ENCODE results near the gene POLE.

Gene POLE, protein sequence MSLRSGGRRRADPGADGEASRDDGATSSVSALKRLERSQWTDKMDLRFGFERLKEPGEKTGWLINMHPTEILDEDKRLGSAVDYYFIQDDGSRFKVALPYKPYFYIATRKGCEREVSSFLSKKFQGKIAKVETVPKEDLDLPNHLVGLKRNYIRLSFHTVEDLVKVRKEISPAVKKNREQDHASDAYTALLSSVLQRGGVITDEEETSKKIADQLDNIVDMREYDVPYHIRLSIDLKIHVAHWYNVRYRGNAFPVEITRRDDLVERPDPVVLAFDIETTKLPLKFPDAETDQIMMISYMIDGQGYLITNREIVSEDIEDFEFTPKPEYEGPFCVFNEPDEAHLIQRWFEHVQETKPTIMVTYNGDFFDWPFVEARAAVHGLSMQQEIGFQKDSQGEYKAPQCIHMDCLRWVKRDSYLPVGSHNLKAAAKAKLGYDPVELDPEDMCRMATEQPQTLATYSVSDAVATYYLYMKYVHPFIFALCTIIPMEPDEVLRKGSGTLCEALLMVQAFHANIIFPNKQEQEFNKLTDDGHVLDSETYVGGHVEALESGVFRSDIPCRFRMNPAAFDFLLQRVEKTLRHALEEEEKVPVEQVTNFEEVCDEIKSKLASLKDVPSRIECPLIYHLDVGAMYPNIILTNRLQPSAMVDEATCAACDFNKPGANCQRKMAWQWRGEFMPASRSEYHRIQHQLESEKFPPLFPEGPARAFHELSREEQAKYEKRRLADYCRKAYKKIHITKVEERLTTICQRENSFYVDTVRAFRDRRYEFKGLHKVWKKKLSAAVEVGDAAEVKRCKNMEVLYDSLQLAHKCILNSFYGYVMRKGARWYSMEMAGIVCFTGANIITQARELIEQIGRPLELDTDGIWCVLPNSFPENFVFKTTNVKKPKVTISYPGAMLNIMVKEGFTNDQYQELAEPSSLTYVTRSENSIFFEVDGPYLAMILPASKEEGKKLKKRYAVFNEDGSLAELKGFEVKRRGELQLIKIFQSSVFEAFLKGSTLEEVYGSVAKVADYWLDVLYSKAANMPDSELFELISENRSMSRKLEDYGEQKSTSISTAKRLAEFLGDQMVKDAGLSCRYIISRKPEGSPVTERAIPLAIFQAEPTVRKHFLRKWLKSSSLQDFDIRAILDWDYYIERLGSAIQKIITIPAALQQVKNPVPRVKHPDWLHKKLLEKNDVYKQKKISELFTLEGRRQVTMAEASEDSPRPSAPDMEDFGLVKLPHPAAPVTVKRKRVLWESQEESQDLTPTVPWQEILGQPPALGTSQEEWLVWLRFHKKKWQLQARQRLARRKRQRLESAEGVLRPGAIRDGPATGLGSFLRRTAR (N-terminal part only)

DNA sequence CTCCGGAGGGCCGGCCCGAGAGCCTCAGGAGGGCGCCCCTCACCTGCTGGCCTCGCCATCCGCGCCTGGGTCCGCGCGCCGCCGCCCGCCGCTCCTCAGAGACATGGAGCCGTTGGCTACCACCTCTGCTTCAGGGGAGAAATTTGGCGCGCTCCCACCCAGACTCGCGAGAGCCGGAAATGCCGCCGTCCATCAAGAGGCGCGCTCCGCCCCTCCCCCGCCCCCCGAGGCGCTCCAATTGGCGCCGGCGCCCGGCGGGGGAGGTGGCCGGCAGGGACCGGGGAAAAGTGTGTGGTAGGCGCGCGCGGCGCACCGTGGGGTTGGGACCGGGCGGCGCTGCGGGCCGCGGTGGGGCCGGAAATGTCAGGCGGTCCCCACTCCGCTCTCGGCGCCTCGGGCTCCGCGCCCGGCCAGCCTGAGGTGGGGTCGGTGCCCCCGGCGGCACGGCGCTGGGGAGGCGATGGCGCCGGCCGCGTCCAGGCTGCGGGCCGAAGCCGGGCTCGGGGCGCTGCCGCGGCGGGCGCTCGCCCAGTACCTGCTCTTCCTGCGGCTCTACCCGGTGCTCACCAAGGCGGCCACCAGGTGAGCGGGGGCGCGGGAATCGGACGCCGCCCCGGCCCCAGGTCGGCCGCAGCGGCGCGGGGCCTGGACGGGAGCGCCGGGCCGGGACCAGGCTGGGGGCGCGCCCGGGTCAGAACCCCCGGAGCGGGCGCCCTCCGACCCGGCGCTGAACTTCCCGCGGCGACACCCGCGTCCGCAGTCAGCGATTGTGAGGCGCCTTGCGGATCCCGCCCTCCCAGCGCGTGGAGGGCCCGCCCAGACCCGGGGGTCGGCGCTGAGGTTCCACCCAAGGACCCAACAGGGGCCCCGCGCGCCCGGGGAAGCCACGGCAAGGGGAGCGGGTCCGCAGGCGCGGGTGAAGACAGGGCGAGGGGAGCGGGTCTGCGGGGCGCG is at the start of gene POLE, which contains the start of gene PXMP2:
Gene POLE (minus strand): TSS at position 132 of the 954 bp plus-strand sequence. CDS start 27 bp downstream, at position 105.
Gene PXMP2 (plus strand): TSS at position 377 of the 954 bp plus-strand sequence. CDS start 84 bp downstream, at position 461.
- no peak for TF ChIP-seq FOXP2 (optimal IDR thresholded peaks at IDR 0.05; ENCODE audit: control extremely low read depth, extremely low read length, insufficient read depth)
- TF ChIP-seq POLR2AphosphoS5 (IDR thresholded peaks at IDR 0.05; ENCODE audit: borderline replicate concordance, low read depth, low read length) = peak; percentile 82
- TF ChIP-seq EZH2 (IDR thresholded peaks at IDR 0.05) = no peak
- H3K4me3 ChIP-seq = peak within 1 kb of the TSS; percentile 88
- peak within 1 kb of the TSS; percentile 91 for H3K9ac ChIP-seq (ENCODE audit: insufficient read length)
- 0 out of 2 replicates have a peak, but pooled peaks cover 4% of the 10 kb centered on the region for H3K9me3 ChIP-seq (ENCODE audit: low read depth, low read length)
- peaks cover 44% of the 10 kb centered on the region for H3K36me3 ChIP-seq (ENCODE audit: insufficient read depth, low read length)
- peak within 1 kb of the TSS; percentile 92 for H3K27ac ChIP-seq
- peak; percentile 66 for DNase-seq (ENCODE audit: low read depth, low spot score)

DNA sequence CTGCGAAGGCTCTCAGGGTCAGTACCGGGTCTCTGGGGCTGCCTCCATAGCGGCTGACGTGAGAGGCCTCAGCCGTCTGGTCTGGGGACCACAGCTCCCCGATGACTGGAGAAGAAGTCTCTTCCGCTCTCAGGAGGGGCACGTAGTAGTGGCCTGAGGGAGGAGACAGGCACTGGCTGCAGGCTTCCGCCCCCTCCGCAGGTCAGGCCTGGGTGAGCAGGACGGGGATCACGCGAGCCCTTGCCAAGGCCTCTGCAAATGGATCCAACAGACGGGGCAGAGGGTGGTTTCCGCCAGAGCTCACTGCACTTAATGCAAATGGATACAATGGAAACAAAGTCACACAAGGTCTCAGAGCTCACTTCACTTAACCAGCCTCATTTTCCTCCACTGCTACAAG is 49.8 kb upstream of the POLE start:
- H3K27ac ChIP-seq = no peak overlapping the region
- H3K9me3 ChIP-seq (ENCODE audit: low read depth, low read length) = no peaks in the 10 kb centered on the region
- no peak overlapping the region for H3K9ac ChIP-seq (ENCODE audit: insufficient read length)
- TF ChIP-seq FOXP2 (optimal IDR thresholded peaks at IDR 0.05; ENCODE audit: control extremely low read depth, extremely low read length, insufficient read depth) (no peak), POLR2AphosphoS5 (IDR thresholded peaks at IDR 0.05; ENCODE audit: borderline replicate concordance, low read depth, low read length) (no peak), EZH2 (IDR thresholded peaks at IDR 0.05) (no peak)
- H3K4me3 ChIP-seq = no peak overlapping the region
- DNase-seq (ENCODE audit: low read depth, low spot score) = no peak
- H3K36me3 ChIP-seq (ENCODE audit: insufficient read depth, low read length) = peaks cover 81% of the 10 kb centered on the region

DNA sequence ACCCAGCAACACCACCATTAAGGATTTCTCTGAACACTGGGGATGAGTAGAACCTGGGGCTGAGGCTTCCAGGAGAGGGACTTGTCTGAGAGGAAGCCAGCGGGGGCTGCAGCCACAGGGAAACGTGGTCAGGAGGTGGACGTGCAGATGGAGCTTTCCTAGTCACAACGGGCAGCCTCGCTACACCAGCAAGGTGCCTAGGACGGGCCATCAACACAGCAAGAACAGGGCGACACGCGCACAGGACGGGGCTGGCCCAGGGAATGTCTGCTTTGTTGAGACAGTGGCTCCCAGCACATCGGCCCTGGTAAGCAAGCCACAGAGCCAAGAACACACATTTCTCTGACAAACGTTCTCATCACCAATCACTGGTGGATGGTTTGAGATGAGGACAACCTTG is 49.2 kb upstream of the POLE start:
- Histone ChIP-seq H3K4me3 (no peak overlapping the region), H3K9ac (ENCODE audit: insufficient read length) (no peak overlapping the region), H3K9me3 (ENCODE audit: low read depth, low read length) (no peaks in the 10 kb centered on the region), H3K27ac (0 out of 2 replicates have a peak overlapping the region, but pooled peaks have one; percentile 97), H3K36me3 (ENCODE audit: insufficient read depth, low read length) (peaks cover 81% of the 10 kb centered on the region)
- no peak for DNase-seq (ENCODE audit: low read depth, low spot score)
- no peak for TF ChIP-seq POLR2AphosphoS5 (IDR thresholded peaks at IDR 0.05; ENCODE audit: borderline replicate concordance, low read depth, low read length)
- no peak for TF ChIP-seq EZH2 (IDR thresholded peaks at IDR 0.05)
- no peak for TF ChIP-seq FOXP2 (optimal IDR thresholded peaks at IDR 0.05; ENCODE audit: control extremely low read depth, extremely low read length, insufficient read depth)

DNA sequence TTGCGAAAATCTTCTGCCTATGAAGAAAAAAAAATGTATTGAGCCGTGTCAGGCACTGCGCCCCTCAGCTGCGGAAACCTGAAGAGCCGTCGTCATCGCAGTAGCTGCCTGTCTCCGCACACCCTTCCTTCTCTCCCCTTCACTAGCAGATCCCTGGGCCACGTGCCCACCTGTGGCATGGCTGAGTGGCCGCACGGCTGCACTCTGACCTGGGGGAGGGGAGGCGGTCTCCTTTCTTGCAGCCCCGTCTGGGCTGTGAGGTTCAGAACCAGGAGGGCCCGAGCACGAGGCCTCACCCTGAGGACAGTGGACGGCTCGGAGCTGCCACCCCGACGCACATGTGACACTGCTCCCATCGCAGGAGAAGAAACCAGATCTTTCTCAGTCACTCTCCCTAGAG is 48.4 kb upstream of the POLE start:
- H3K9ac ChIP-seq (ENCODE audit: insufficient read length) = peak overlapping the region; percentile 35
- peaks cover 81% of the 10 kb centered on the region for H3K36me3 ChIP-seq (ENCODE audit: insufficient read depth, low read length)
- H3K4me3 ChIP-seq = peak overlapping the region; percentile 67
- H3K9me3 ChIP-seq (ENCODE audit: low read depth, low read length) = no peaks in the 10 kb centered on the region
- no peak for DNase-seq (ENCODE audit: low read depth, low spot score)
- peak overlapping the region; percentile 97 for H3K27ac ChIP-seq
- TF ChIP-seq EZH2 (IDR thresholded peaks at IDR 0.05) (no peak), POLR2AphosphoS5 (IDR thresholded peaks at IDR 0.05; ENCODE audit: borderline replicate concordance, low read depth, low read length) (no peak), FOXP2 (optimal IDR thresholded peaks at IDR 0.05; ENCODE audit: control extremely low read depth, extremely low read length, insufficient read depth) (no peak)

DNA sequence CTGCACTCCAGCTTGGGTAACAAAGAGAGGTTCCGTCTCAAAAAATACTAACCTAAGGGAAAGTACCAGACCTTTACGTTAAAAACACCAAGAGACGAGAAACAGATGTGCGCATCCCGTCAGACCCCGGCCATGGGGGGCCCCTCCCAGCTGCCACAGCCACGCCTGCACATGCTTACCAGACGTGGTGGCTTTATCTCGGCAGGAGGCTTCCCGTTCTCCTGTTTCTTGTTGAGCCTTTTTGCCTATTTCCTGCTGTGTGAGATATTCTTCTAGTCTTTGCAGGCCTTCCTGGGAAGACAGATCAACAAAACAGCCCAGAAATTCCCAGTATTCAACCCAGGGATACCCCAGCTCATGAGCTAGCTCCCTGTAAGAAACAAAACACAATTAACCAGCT is 47.1 kb upstream of the POLE start:
- Histone ChIP-seq H3K27ac (peak overlapping the region; percentile 97), H3K9ac (ENCODE audit: insufficient read length) (no peak overlapping the region), H3K9me3 (ENCODE audit: low read depth, low read length) (no peaks in the 10 kb centered on the region), H3K36me3 (ENCODE audit: insufficient read depth, low read length) (peaks cover 72% of the 10 kb centered on the region), H3K4me3 (peak overlapping the region; percentile 67)
- peak; percentile 95 for DNase-seq (ENCODE audit: low read depth, low spot score)
- TF ChIP-seq EZH2 (IDR thresholded peaks at IDR 0.05) (no peak), FOXP2 (optimal IDR thresholded peaks at IDR 0.05; ENCODE audit: control extremely low read depth, extremely low read length, insufficient read depth) (peak; percentile 97), POLR2AphosphoS5 (IDR thresholded peaks at IDR 0.05; ENCODE audit: borderline replicate concordance, low read depth, low read length) (peak; percentile 46; the same call in 1 of the 2 replicates)

DNA sequence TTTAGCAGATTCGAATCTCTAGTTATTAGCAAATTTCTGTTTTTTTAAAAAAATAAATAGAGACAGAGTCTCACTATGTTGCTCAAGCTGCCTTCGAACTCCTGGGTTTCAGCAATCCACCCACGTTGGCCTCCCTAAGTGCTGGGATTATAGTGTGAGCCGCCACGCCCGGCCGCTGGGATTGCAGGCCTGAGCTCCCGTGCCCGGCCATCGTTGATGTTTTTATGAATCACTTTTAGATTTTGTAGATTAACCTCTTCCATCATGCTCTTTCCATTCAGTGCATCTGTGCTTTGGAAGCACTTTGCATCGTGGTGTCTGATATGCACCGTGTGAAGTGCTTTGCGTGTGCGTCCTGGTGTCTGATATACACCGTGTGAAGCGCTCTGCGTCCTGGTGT is 44.4 kb upstream of the POLE start:
- no peak for DNase-seq (ENCODE audit: low read depth, low spot score)
- no peak overlapping the region for H3K9ac ChIP-seq (ENCODE audit: insufficient read length)
- H3K36me3 ChIP-seq (ENCODE audit: insufficient read depth, low read length) = peaks cover 74% of the 10 kb centered on the region
- TF ChIP-seq POLR2AphosphoS5 (IDR thresholded peaks at IDR 0.05; ENCODE audit: borderline replicate concordance, low read depth, low read length) (no peak), EZH2 (IDR thresholded peaks at IDR 0.05) (no peak), FOXP2 (optimal IDR thresholded peaks at IDR 0.05; ENCODE audit: control extremely low read depth, extremely low read length, insufficient read depth) (no peak)
- no peaks in the 10 kb centered on the region for H3K9me3 ChIP-seq (ENCODE audit: low read depth, low read length)
- peak overlapping the region; percentile 84; the same call in 1 of the 2 replicates for H3K27ac ChIP-seq
- H3K4me3 ChIP-seq = no peak overlapping the region

All from SK-N-MC (cell line).